Activated naive CD4-positive, alpha-beta T cell treated with Interleukin-2 at 50 U/mL for 16 hours (primary cell): ENCODE measurements around the gene MOCS1.
"Not testable (repeated sequence)": the region's sequence is repeated elsewhere in the genome, so short reads cannot be mapped to it uniquely, and the experiment has no call there.

Experiments
- DNase-seq: peaks from one replicate; pipeline ENCODE4 v3.0.0-alpha.2; 2020

Gene MOCS1

DNA sequence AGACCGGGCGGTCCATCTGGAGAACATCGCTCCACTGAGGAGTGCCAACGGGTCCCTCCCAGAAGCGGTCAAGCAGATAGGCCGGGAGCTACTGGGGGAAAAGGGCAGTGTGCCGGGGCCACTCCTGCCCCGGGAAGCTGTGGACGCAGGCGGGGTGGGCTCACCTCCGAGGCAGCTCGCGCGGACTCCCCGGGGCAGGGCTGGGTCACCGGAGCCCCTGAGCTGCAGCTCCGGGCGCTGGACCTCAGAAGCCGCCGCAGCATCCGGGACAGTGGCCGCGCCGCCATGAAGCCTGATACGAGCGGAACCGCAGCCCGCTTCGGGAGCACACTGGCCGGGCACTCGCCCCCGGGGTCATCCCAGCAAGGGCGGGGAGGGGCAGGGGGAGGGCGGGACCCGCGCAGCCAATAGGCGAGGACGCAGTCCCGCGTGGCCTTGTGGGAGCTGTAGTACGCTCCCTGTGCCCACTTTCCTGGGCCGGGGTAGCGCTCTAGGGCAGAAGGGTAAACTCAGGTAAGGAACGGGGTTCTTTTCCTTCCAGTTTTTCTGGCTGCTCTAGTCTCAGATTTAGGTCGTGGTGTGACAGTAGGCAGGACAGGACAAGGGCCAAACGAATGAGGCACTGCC, at the start of gene MOCS1:
Gene MOCS1, minus strand, starts transcription at position 332 of the 627 bp plus-strand sequence. Its CDS starts 45 bp downstream, at position 287.
- peak; percentile 3 for DNase-seq

DNA sequence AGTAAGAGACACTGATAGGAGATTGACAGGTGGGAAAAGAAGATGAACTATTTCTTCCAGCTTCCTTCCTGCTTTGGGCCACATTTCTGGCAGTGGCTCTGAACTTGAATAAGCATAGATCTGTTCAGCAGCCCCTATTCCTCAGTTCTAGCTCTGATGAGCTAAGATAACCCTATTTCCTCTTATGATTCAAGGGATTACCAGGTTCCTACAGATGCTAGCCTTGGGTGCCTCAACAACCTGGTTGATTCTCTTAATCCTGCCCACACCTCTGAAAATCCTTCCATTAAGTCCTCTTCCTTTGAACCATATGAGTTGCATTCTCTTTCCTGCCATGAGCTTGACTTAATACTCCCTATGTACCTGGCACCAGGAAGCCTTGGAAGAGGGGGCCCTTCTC, 49.8 kb upstream of the MOCS1 start:
- DNase-seq, result no peak

GRCh38 chr6:39983193-39983592, 48.9 kb upstream of the MOCS1 start:
- no peak for DNase-seq

GRCh38 chr6:39982720-39983119, 48.5 kb upstream of the MOCS1 start:
- DNase-seq, result no peak

DNA sequence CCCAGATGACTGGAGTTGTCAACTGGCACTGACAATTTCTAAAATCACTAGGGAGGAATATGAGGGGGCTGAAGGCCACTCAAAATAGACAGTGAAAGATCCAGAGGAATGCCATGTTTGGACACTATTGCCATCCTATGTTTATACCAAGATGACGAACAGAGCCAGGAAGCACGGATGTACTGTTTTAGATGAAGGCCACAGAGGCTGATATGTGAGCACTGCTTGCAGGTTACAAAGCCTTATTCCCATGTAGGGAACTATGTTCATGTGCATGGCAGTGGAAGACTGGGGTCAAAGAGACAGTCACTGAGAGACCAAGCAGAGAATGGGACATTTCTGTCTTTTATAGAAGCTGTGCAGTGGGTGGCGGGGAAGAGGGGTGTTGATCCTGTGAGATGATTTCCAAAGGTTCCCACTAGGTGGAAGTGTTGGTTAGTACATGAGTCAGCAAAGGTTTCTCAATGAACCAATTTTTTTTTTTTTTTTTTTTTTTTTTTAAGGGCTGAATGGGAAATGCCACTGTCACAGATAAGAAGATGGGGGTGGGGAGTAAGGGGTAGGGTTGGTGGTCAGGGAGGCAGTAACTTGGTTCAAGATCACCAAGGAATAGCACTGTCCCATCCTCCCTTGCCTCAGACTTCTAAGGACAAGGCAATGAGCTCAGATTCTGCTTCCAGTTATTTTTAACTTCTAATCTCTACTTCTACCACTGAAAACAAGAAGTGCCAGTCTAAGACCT, 46.7 kb upstream of the MOCS1 start:
- DNase-seq, result no peak

GRCh38 chr6:39979461-39980328, 45.4 kb upstream of the MOCS1 start:
- DNase-seq, result no peak

DNA sequence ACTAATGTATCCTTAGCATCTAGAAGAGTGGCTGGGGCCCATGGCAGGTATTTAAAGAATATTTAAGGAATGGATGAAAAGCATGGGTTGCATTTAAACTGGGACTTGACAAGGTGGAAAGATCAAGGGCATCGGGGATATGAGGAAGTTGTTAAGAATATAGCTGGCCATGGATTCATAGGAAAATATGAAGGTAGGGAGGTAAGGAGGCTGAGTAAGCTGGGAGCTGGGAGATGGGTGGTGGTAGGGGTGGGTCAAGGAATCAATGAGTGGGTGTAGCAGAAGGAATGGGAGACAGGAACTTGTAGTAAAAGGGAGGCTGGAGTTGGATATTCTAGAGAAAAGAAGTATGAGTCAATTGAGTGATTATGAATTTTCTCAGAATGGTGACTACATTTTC, 44.0 kb upstream of the MOCS1 start:
- no peak for DNase-seq

DNA sequence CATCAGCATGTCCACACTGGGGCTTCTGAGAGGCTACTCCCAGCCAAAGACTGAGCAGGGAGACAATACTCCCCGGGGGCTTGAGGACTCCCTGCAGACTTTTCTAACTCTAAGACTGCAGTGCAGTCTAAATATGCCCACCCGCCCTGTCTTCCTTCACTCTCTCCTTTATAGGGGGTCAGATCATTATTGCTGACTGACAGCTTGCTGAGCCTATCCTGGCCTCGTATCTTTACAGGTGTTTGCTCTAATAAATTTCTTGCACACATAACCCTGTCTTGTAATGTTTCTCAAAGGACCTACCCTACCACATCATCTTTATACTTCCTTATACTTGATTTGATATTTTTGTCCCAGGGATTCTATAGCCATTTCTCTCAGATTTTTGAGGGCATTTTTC, 39.4 kb upstream of the MOCS1 start:
- DNase-seq, result no peak

DNA sequence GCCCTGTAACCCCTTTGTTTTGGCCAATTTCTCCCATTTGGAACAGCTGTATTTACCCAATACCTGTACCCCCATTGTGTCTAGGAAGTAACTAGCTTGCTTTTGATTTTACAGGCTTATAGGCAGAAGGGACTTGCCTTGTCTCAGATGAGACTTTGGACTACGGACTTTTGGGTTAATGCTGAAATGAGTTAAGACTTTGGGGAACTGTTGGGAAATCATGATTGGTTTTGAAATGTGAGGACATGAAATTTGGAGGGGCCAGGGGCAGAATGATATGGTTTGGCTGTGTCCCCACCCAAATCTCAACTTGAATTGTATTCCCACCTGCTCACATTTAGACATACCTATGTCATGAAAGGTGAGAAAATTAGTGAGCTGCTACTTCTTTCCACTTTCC, 38.5 kb upstream of the MOCS1 start:
- DNase-seq, result not testable (repeated sequence)

DNA sequence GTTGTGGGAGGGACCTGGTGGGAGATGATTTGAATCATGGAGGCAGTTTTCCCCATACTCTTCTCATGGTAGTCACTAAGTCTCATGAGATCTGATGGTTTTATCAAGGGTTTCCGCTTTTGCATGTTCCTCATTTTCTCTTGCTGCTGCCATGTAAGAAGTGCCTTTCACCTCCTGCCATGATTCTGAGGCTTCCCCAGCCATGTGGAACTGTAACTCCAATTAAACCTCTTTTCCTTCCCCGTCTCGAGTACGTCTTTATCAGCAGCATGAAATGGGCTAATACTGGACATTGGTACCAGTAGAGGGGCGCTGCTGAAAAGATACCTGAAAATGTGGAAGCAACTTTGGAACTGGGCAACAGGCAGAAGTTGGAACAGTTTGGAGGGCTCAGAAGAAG, 36.9 kb upstream of the MOCS1 start:
- not testable (repeated sequence) for DNase-seq

- no peak for DNase-seq
Observed at GRCh38 chr6:39965751-39966150, 31.5 kb upstream of the MOCS1 start.

DNA sequence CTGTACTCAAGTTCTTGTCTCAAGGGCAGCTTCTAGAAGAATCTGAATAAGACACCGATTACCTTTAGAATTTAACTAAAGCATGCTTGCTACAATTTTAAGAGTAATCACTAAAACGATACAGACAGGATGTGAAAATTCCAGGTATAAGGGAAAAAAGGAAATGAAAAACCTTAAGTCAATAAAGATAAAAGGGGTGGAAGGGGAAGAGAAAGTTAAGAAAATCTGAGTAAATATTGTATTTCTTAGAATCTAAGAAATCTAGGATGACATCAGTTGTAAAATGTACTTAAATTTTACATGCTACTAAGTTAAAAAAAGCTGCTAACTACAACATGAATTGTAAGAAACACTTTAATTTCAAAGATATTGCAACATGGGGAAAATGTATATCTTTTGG, 30.3 kb upstream of the MOCS1 start:
- DNase-seq, result no peak

DNA sequence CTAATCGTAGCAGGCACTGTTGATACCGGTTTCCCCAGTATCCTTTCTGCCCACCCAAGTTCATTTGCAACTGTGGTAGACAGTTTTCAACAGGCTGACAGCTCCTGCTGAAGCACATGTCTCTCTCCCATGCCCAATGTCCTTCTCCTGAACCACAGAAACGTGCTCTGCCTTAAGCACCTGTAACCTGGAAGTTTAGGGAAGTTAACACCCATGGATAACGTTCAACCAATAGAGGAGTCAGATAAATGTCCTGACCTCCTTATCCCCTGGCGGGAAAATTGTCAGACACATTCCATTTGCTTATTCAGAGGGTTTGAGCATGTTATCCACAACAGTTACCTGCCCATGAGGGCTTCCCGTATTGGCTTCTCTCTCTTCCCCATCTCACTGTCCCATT, 29.8 kb upstream of the MOCS1 start:
- no peak for DNase-seq

DNA sequence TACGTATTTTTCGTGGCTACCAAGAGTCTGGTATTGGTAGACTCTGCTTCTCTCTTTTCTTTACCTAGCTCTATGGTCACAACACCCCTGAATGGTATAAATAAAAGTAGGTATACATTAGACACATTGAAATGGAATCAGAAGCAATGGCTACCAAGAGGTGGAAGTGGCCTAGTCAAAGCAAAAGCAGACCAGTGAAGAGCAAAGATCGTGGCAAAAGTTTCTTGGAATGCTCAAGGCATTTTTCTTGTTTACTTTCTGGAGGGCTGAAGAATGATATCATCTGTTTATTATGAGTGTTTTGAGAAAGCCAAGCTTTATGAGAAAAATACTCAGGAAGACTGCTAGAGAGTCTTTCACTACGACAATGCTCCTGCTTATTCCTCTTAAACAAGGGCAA, 28.6 kb upstream of the MOCS1 start:
- DNase-seq, result no peak

DNA sequence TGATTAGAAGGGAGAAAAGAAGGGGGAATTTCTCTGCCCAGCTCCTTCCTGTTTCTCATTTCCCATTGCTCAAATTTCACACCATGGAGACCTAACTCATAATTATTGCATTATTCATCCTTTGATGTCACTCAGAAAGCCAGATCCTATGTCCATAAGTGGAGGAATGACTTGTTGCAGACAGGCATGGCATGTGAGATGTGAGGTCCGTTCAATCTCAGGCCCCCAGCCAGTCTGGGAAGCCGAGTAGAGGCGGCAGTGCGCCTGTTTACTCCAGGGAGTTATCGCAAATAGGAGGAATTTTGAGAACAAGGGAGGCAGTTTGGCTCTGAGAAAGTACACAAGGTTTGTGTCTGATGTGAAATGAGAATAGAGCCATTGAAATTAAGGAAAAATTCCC, 26.9 kb upstream of the MOCS1 start:
- DNase-seq, result no peak

GRCh38 chr6:39958947-39959346, 24.7 kb upstream of the MOCS1 start:
- DNase-seq, result no peak

GRCh38 chr6:39956936-39957335, 22.7 kb upstream of the MOCS1 start:
- no peak for DNase-seq

- DNase-seq, result no peak
Observed at GRCh38 chr6:39953076-39953618, 18.9 kb upstream of the MOCS1 start.

- DNase-seq, result no peak
Observed at GRCh38 chr6:39952167-39952566, 17.9 kb upstream of the MOCS1 start.

- DNase-seq, result no peak
Observed at GRCh38 chr6:39951716-39952115, 17.5 kb upstream of the MOCS1 start.

GRCh38 chr6:39951191-39951590, 16.9 kb upstream of the MOCS1 start:
- no peak for DNase-seq

DNA sequence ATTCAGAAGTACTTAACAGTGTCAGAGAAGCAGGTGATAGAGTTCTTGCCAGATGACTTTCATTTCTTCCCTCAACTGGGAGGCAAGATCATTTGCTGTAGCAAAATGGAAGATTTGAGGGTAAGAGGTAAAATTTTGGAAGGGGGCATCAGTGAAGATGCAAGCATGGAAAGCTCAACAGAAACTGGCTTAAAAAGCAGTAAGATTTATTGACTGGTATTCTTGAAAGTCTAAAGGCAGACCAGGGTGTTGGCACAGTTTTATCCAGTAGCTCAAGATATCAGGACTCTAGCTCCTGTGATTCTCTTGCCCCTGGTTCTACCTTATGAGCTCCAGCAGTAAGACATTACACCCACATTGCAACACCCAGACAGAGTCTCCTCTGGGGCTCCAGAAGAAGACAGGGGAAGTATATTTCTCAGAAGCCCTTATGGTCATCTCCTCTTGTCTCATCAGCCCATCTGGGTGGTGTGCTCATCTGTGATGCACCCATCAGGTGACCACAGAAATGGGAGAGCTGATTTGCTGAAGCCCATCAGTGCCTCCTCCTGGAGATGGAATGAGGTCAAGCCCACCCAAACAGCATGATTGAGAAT, 16.0 kb upstream of the MOCS1 start:
- DNase-seq, result no peak

DNA sequence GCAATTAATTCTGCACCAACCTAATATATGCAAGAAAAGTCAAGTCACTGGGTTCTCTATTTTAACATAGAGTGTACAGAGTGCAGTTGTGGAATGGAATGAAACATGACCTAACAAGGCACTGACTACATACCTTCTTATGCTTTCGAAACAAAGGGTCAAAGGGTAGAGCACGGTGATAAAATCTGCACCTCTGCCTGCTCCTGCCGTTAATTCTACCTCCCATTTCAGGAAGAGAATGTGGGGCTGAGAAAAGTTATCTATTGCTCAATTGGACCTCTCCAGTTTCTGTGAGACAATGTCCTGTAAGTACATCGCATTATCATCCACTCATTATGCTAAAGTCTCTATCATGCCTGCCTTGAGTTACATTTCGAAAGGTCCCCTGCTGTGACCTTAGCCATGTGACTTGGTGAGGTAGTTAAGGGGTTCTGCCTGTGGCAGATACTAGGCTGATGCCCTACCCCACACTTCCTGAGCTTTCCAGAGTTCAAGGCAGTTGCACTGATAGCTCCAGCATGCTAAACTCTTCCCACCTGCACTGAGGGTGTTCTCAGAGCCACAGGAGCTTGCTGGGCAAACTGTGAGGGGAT, 14.0 kb upstream of the MOCS1 start:
- DNase-seq, result no peak
